NCI-H2227 treated with DMSO at 0.1 percent for 48 hours (cell line): Measurements from ENCODE around the gene PLAAT4.

ENCODE experiments used
- DNase-seq: peaks from one replicate; lab custom pipeline; 2025; lab: John Stamatoyannopoulos, UW

PLAAT4 gene

GRCh38 chr11:63536669-63537292 lies at the start of gene PLAAT4:
PLAAT4 (plus strand) TSS chr11:63536808; CDS start chr11:63536869, 61 bp downstream.
- DNase-seq = no peak

GRCh38 chr11:63488789-63489188 lies 47.8 kb upstream of the PLAAT4 start:
- no peak for DNase-seq

- DNase-seq = no peak
Observed at GRCh38 chr11:63489879-63490278, 46.7 kb upstream of the PLAAT4 start.

- DNase-seq = no peak
Observed at GRCh38 chr11:63490551-63491239, 45.9 kb upstream of the PLAAT4 start, which contains the start of gene PLAAT5. PLAAT5 (minus strand) TSS chr11:63491167; CDS start chr11:63491034, 133 bp downstream.

- no peak for DNase-seq
Observed at GRCh38 chr11:63491240-63491587, 45.4 kb upstream of the PLAAT4 start.

- DNase-seq = no peak
Observed at GRCh38 chr11:63491636-63492372, 44.8 kb upstream of the PLAAT4 start.

- DNase-seq = no peak
Observed at GRCh38 chr11:63492441-63492840, 44.2 kb upstream of the PLAAT4 start.

GRCh38 chr11:63493127-63493526 lies 43.5 kb upstream of the PLAAT4 start:
- no peak for DNase-seq

- no peak for DNase-seq
Observed at GRCh38 chr11:63494975-63495374, 41.6 kb upstream of the PLAAT4 start.

GRCh38 chr11:63499874-63500273 lies 36.7 kb upstream of the PLAAT4 start:
- DNase-seq = no peak

- no peak for DNase-seq
Observed at GRCh38 chr11:63501236-63501635, 35.4 kb upstream of the PLAAT4 start.

GRCh38 chr11:63502252-63502820 lies 34.3 kb upstream of the PLAAT4 start:
- no peak for DNase-seq

GRCh38 chr11:63503492-63503891 lies 33.1 kb upstream of the PLAAT4 start:
- DNase-seq = no peak

GRCh38 chr11:63504054-63504453 lies 32.6 kb upstream of the PLAAT4 start:
- no peak for DNase-seq

- DNase-seq = no peak
Observed at GRCh38 chr11:63504933-63505586, 31.5 kb upstream of the PLAAT4 start.

GRCh38 chr11:63505857-63506528 lies 30.6 kb upstream of the PLAAT4 start, which contains the start of gene LGALS12:
LGALS12 (plus strand) TSS chr11:63506084; CDS start chr11:63506459, 375 bp downstream.
- no peak for DNase-seq

- no peak for DNase-seq
Observed at GRCh38 chr11:63506876-63507275, 29.7 kb upstream of the PLAAT4 start.

- DNase-seq = no peak
Observed at GRCh38 chr11:63507511-63507910, 29.1 kb upstream of the PLAAT4 start.

GRCh38 chr11:63508009-63508408 lies 28.6 kb upstream of the PLAAT4 start:
- no peak for DNase-seq

- DNase-seq = no peak
Observed at GRCh38 chr11:63508745-63509144, 27.9 kb upstream of the PLAAT4 start.

- DNase-seq = no peak
Observed at GRCh38 chr11:63510360-63511047, 26.1 kb upstream of the PLAAT4 start.
